GM21381 (cell line): ENCODE data around the gene GRID1.
"Not testable (repeated sequence)": the region's sequence is repeated elsewhere in the genome, so short reads cannot be mapped to it uniquely, and the experiment has no call there.

Experiments
- ATAC-seq: cut with Tn5 transposase; IDR thresholded peaks from one replicate; pipeline ENCODE4 v1.9.1; 2021; ENCODE audit warnings: mild to moderate bottlenecking, moderate library complexity; ENCODE audit not compliant: unreplicated experiment

GRID1 gene

DNA sequence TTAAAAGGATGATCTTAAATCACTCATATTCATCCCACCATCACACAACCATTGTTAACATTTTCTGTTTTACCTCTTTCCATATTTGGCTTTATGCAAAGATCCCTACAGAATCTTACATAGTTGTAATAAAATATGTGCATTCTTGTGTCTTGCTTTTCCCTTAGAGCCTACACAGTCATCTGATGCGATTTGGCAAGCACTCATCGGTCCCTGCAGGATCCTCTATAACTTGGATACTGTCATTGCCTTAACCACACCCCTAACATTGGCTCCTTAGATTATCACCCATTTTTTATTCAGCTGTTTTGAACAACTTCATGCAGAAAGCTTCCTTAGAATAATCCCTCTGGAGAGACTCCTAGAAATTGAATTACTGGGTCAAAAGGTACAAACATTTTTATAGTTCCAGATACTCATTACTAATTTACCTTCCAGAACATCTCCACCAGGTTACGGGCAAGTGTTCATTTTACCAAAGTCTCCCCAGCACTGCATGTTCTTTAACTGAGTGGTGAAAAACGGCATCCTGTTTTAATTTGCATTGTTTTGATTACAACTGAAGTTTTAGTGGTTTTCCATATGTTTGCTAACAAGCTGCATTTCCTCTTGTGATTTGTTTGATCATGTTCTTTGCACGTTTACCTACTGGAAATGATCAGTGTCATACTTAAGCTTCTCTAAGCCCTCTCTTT is 268.3 kb downstream of the GRID1 start:
- ATAC-seq: no peak

DNA sequence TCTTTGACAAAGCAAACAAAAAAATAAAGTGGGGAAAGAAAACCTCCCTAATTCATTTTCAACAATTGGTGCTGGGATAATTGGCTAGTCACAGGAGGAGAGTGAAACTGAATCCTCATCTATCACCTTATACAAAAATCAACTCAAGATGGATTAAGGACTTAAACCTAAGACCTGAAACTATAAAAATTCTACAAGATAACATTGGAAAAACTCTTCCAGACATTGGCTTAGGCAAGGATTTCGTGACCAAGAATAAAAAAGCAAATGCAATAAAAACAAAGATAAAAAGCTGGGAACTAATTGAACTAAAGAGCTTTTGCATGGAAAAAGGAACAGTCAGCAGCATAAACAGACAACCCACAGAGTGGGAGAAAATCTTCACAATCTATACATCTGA is 271.5 kb downstream of the GRID1 start:
- not testable (repeated sequence) for ATAC-seq

DNA sequence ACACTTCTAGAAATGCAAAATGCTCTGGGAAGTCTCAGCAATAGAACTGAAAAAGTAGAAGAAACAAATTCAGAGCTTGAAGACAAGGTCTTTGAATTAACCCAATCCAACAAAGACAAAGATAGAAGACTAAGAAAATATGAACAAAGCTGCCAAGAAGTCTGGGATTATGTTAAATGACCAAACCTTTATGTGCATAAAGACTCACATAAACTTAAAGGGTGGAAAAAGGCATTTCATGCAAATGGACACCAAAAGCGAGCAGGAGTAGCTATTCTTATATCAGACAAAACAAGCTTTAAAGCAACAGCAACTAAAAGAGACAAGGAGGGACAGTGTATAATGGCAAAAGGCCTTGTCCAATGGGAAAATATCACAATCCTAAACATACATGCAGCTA is 274.3 kb downstream of the GRID1 start:
- not testable (repeated sequence) for ATAC-seq

DNA sequence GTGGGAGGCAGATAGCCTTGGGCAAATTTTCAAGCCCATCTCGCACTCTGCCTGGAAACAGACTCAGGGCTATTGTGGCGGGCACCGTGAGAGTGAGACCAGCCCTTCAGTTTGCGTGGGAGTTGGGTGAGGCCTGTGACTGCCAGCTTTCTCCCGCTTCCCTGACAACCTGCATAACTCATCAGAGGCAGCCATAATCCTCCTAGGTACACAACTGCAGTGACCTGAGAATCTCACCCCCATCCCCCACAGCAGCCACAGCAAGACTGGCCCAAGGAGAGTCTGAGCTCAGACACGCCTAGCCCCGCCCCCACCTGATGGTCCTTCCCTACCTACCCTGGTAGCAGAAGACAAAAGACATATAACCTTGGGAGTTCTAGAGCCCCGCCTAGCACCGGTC is 275.4 kb downstream of the GRID1 start:
- ATAC-seq: no peak

DNA sequence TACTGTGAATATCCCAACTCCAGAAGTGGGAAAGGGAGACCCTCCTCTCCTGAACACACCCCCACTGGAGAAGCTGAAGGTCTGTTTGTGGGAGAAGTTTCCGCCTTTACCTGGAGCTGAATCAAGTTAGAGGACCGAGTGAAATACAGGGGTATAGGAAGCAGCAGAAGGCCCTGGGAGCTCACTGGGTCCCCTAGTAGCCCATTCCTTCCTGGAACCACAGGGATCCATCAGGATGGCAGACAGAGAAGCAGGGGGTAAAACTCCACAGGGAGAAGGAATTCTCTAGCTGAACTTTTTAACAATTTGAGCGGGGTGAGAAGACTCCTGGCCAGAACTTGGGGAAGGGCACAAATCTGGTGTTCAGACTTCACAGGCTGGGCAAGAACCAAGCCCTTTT is 275.8 kb downstream of the GRID1 start:
- no peak for ATAC-seq

DNA sequence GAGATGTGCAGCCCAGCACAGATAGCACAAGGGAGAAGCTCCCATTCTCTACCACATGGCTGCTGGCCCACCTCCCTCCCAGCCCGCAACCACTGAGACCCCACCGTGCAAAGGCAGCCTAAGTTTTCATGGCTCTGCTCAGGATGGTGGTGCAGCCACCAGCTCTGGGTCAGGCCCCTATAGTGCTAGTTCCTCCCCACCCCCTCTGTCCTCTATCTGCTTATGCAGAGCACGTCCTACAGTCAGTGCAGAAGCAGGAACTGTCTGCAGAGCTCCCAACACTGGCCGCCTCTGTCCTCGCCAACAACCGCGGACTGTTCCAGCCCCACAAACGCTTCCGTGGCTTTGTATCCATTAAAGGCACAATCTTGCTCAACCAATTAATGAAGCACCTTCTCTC is 278.9 kb downstream of the GRID1 start:
- ATAC-seq: no peak

DNA sequence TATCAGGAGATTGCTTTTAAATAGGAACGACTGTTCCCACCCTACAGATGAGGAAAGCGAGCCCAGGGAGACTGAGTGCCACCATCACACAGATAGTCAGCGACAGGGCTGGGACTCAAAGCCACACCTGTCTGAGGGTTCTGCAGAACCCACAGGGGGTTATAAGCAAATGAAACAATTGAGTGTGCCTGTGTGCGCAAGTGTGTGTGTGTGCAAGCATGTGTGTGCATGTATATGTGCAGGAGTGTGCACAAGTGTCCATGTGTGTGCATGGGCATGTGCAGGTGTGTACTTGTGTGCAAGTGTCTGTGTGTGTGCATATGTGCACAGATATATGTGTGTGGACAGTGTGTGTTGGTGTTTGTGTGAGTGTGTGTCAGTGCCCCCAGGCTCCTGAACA is 280.2 kb downstream of the GRID1 start:
- no peak for ATAC-seq

DNA sequence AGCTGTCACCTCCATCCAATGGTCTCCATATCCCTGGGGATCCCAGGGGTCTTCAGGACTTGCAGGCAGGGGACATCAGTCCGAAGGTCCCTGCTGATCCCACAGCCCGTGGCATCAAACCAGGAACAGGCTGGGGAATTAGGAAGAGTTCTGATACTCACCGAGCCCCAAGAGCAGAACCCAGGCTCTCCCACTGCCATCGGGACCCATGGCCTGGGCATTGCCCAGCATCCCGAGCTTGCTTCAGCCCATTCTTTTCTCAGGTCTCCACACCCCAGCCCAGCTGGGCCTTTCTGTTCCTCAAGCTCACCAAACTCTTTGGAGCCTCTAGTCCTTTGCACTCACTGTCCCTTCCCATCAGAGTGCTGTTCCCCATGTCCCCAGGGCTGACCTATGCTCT is 280.9 kb downstream of the GRID1 start:
- ATAC-seq: no peak

DNA sequence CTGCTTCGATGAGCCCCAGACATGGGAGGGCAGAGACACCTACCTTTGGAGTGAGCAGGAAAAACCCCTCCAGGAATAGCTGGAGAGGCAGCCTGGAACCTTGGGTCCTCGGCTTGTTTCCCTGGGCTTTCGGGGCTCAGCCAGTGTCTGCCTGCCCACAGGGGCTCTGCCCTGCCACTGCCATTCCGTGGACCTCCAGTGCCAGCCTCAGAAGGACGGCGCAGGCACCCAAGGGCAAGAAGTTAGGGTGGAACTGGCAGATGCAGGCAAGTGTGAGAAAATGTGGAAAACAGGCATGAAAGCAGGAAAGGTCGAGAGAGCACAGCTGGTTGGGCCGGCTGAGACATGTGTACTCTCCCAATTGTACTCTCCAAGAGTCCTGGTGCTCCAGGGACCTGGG is 281.5 kb downstream of the GRID1 start:
- ATAC-seq: no peak

DNA sequence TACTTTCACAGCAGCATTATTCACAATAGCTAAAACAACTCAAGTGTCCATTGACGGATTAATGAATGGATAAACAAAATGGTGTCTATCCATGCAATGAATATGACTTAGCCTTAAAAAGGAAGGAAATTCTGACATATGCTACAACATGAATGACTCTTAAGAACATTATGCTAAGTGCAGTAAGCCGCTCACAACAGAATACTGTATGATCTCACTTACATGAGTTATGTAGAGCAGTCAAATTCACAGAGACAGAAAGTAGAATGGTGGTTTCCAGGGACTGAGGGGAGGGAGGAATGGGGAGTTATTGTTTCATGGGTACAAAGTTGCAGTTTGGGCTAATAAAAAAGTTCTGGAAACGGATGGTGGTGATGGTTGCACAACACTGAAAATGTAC is 282.0 kb downstream of the GRID1 start:
- no peak for ATAC-seq

DNA sequence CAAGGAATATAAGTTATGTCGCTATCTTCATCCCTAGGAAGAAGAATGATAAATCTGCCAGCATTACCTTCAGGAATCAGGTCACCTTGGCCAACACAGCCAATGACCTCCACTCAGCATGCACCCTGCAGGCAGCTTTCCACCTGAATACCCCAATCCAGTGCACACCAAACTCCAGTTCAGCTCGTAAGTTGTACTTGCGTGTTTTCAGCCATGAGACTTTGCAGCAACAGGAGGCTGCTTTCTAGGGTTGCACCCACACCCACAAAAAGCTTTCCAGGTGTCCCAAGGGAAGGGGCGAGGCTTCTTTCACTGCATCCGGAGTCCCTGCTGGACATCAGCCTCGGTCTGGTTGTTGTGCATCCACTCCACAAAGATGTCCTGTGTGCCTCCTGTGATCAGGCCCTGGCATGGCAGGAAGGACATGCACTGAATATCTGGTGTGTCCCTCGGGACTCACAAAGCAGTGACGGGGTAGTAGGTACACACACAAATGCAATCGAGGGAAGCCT is 282.9 kb downstream of the GRID1 start:
- ATAC-seq: no peak

DNA sequence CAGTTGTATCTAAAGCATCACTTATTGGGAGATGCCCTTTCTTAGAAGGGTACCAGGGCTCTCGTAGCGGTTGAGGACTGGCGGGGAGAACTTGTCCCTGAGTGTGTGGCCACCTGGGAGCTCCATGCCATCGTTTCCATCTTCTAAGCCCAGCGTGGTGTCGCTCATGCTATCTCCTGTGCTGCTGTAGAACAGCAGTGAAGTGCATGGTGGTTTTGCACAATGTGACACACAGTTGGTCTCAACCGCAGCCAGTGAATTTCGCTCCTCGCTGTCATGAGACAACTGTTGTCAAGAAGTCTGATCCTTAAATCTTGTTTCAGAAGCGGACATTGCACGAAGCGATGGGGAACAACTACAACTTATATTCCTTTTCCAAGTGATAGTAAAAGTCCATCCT is 283.4 kb downstream of the GRID1 start:
- ATAC-seq: no peak

DNA sequence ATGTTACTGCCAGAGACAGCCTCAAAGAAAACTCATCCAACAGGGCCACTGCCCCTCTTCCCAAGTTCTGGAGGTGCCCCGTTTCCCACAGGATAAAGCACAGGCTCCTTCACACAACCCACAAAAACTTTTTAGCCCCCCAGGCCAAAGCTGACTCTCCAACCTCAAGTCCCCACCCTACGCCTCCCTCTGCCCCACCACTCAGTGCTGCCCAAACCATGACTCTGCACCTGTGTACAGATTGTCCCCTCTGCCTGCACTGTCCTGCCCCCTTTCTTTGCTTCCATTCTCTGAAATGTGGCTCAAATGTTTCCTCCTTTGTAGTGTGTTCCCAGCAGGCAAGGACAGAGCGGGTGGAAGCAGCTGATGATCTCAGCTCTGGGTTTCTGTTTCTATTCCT is 284.0 kb downstream of the GRID1 start:
- ATAC-seq: no peak

DNA sequence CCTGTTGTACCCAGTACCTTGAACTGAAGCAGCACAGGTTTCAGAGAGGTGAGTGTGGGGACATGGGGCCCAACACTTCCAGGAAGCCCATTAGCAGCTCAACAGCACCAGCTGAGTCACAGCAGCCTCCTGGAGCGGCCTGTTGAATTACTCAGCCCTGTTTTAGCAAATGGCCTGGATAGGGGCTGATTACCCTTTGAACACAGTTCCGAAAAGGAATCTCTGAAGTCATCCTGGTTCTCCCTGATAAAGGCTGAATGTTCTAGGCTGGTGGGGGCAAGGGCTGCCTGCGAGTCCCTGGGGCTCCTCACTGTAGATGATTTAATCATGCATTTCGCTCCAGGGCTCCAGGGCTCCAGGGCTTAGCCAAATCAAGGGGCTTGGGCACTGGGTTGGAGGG is 287.5 kb downstream of the GRID1 start:
- no peak for ATAC-seq

DNA sequence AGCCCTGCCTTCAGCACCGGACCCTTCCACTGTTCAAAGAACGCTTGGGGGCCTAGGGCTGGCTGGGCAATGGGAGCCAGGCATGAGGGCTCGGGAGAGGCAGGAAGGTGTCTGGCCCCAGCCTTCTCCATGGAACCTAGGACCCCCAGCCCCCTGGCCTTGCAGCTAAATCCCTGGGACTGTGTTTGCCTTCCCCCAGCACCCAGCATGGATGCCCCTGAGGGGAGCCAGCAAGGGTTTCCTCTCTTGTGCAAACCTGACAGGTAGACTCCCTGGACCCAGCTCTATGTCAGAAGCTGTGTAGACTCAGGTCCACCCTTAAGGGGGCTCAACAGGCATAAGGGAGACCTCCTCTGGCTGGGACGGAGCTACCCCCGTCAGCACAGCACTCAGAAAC is 288.0 kb downstream of the GRID1 start:
- no peak for ATAC-seq

DNA sequence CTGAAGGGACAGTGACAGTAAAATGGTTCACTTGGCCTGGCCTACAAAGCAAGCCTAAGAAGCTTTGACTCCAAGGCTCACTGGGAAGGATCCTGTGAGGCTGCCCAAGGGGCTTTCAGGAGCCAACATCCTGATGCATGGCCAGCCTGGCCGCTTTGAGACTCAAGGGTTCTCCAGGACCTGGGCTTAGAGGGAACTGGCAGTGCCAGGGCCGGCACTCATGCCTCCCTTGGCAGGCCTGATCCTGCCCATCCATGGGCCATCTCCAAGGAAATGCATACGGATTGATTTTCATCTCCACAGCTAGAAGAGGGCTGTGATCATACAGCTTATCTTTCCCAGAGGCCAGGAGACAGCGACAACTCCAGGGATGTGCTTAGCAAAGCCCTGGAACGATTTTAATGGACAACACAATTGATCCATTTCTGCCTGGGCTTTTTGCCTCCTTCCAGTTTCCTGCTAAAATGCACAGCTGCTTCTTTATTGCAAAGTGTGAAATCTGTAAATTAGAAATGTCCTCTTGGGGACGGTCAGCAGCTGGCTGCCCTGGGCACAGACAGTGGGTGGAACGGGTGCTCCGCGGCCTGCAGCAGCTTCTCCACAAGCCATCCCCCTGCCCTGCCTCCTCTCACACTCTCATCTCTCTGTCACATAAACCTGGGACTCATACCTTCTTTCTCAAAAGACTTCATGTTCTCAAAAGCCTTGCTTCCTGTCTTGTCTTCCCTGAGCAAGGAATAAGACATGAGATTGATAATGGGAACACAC is 288.5 kb downstream of the GRID1 start:
- ATAC-seq: no peak

DNA sequence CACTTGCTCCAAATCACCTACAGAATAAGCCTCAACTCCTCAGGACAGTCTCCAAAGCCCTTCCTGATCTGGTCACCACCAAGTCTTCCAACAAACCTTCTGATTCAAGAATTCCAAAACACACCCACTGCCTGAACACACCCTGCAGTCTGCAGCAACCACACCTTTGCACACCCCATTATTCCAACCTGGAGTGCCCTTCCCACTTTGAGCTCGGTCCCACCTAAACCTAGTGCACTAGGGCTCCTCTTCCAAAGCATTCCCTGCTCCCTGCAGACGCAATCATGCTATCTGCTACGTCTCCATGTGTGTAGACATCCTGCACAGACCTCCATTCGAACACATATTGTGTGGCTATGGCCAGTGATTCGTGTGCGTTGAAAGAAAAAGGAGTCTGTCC is 289.3 kb downstream of the GRID1 start:
- no peak for ATAC-seq

DNA sequence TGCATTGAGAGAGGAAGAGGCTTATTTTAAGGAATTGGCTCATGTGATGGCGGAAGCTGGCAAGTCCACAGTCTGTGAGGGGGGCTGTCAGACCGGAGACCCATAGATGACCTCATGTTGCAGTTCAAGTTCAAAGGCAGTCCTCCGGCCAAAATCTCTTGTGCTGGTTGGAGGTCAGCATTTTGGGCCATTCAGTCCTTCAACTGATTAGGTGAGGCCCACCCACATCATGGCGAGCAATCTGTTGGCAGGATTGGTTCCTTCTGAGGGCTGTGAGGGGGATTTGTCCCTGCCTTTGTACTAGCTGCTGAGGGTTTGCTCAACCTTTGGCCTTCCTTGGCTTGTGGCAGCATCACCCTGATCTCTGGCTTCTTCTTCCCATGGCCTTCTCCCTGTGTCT is 290.1 kb downstream of the GRID1 start:
- ATAC-seq: not testable (repeated sequence)

DNA sequence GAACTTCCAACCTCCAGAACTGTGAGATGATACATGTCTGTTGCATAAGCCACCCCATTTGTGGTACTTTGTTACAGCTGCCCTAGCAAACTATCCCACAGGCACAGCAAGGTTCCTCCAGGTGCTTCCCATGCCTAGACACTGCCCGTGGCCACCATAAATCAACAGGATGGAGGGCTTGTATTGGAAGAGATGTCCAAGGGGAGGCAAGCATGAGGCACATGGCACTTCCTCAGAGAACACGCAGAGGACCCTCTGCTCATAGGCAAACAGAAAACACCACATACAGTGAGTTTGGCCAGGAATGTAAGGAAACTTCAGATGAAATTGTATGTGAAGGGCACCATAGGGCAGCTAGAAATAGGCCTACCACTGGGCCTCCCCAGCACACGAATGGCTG is 291.1 kb downstream of the GRID1 start:
- ATAC-seq: no peak

DNA sequence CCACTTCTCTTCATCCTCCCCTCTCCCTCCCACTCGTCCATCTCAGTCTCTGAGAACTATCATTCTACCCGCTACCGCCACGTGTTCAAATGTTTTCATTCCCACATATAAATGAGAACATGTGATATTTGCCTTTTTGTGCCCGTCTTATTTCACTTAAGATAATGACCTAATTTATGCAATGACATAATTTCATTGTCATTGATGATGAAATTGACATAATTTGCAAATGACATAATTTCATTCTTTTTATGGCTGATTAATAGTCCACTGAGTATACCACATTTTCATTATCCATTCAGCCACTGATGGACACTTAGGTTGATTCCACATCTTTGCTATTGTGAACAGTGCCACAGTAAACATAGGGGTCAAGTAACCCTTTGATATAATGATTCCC is 292.3 kb downstream of the GRID1 start:
- ATAC-seq: no peak

DNA sequence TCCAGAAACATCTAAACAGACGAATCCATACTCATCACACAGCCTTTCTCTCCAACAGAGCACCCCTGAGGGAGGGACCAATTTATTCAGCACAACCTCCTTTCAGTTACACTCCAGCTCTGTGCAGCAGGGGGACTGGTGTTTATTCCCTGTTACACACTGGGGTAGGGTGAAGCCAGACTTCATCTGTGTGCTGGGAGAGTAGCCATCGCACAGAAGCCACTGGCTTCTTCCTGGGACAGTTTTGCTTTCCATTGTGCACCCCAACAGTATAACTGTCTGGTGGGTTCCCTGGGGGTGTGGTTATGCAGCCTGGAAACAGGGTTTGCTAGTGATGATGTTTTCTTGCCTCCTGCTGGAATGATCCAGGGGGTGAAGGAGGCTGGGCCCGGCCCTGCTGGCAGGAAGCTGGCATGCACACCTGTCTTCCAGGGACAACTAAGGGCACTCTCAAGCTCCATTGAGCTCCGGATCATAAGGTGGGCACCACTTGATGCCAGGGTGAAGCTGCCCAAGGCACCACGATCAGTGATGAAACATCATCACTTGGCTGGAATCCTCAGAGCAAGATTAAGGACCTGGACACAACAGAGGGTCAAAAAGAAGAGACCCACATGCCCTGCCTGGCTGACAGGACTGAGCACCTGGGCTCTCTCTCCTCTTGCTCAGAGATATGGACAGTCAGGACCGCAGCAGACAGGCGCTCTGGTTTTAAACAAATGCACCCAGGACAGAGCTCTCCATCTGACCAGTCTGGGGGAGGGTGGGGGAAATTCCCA is 293.2 kb downstream of the GRID1 start:
- ATAC-seq: no peak

DNA sequence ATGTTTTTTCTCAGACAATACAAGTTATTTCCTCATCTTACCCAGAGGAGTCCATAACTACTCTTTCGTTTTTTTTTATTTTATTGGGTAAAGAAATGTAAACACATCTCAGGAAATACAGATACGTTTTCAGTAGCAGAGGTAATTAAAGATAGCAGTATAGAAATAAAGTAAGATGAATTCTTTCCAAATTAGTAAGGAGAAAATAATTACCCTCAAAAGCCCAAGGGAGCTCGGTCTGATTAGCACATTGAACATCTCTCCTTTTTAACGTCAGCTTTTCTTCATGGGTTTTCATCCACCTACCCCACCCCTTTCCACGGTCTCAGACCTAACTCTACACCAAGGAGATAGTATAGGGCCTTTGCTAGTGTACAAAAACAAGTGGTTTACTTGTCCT is 294.2 kb downstream of the GRID1 start:
- no peak for ATAC-seq
